Measurements from ENCODE around the gene PPP2R5D.

Gene PPP2R5D

GRCh38 chr6:42970871-42971612 is 13.3 kb upstream of the PPP2R5D start:
- no peaks in the 10 kb centered on the region for H3K9me3 ChIP-seq (ENCODE audit: insufficient read depth, low read length)
- TF ChIP-seq ZNF274 (IDR thresholded peaks at IDR 0.05; ENCODE audit: low read depth, low read length) (no peak), YY1 (IDR thresholded peaks at IDR 0.05; ENCODE audit: insufficient read depth, insufficient read length) (no peak), SUZ12 (IDR thresholded peaks at IDR 0.05; ENCODE audit: extremely low read depth, insufficient read depth, insufficient read length) (no peak)
- no peak overlapping the region for H3K9ac ChIP-seq (ENCODE audit: insufficient read length, low read depth)
- H3K4me3 ChIP-seq (ENCODE audit: insufficient read length, low read depth), result no peak overlapping the region
- peaks cover 5% of the 10 kb centered on the region for H3K4me1 ChIP-seq (ENCODE audit: insufficient read depth, insufficient read length)
- no peaks in the 10 kb centered on the region for H3K27me3 ChIP-seq (ENCODE audit: insufficient read depth, insufficient read length)
- DNase-seq (ENCODE audit: low read depth, low spot score), result no peak
- peaks cover 55% of the 10 kb centered on the region for H3K36me3 ChIP-seq (ENCODE audit: insufficient read depth, insufficient read length, low read length)

DNA sequence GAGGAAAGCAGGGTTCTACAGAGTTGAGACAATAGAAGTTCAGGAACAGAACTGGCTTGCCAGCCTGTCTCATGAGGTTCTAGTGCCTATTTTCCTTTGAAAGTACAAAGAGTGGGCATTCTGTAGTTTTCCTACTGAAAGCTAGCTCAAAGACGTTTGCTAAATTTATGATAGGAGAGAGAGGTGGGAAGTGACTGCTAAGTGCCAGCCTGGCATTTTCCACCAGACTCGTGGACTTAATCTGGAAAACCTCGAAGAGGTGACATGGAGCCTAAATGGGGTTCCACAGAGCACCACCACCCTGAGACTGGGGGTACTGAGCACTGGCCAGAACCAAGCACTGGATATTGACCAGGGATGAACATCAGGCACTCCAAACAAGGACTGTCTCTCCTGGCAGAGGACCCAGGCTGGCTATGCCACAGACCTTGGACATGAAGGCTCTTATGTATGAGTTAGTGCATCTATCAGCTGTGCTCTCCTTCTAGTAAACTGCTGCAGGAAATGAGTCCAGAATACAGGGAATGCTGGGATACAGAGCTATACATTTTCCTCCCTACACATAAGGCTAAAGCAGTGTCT is 12.5 kb upstream of the PPP2R5D start:
- Histone ChIP-seq H3K4me3 (ENCODE audit: insufficient read length, low read depth) (no peak overlapping the region), H3K9me3 (ENCODE audit: insufficient read depth, low read length) (no peaks in the 10 kb centered on the region), H3K9ac (ENCODE audit: insufficient read length, low read depth) (no peak overlapping the region), H3K27me3 (ENCODE audit: insufficient read depth, insufficient read length) (no peaks in the 10 kb centered on the region), H3K36me3 (ENCODE audit: insufficient read depth, insufficient read length, low read length) (peaks cover 49% of the 10 kb centered on the region), H3K4me1 (ENCODE audit: insufficient read depth, insufficient read length) (peaks cover 5% of the 10 kb centered on the region)
- TF ChIP-seq YY1 (IDR thresholded peaks at IDR 0.05; ENCODE audit: insufficient read depth, insufficient read length), result no peak
- no peak for TF ChIP-seq SUZ12 (IDR thresholded peaks at IDR 0.05; ENCODE audit: extremely low read depth, insufficient read depth, insufficient read length)
- TF ChIP-seq ZNF274 (IDR thresholded peaks at IDR 0.05; ENCODE audit: low read depth, low read length), result no peak
- DNase-seq (ENCODE audit: low read depth, low spot score), result no peak

- DNase-seq (ENCODE audit: low read depth, low spot score), result no peak
- no peak overlapping the region for H3K4me3 ChIP-seq (ENCODE audit: insufficient read length, low read depth)
- no peak for TF ChIP-seq ZNF274 (IDR thresholded peaks at IDR 0.05; ENCODE audit: low read depth, low read length)
- no peak for TF ChIP-seq SUZ12 (IDR thresholded peaks at IDR 0.05; ENCODE audit: extremely low read depth, insufficient read depth, insufficient read length)
- no peak for TF ChIP-seq YY1 (IDR thresholded peaks at IDR 0.05; ENCODE audit: insufficient read depth, insufficient read length)
- H3K9ac ChIP-seq (ENCODE audit: insufficient read length, low read depth), result no peak overlapping the region
- H3K36me3 ChIP-seq (ENCODE audit: insufficient read depth, insufficient read length, low read length), result peaks cover 33% of the 10 kb centered on the region
- no peaks in the 10 kb centered on the region for H3K9me3 ChIP-seq (ENCODE audit: insufficient read depth, low read length)
- no peaks in the 10 kb centered on the region for H3K27me3 ChIP-seq (ENCODE audit: insufficient read depth, insufficient read length)
- H3K4me1 ChIP-seq (ENCODE audit: insufficient read depth, insufficient read length), result peaks cover 2% of the 10 kb centered on the region
These were observed 10.4 kb upstream of the PPP2R5D start for GRCh38 chr6:42973926-42974325.

DNA sequence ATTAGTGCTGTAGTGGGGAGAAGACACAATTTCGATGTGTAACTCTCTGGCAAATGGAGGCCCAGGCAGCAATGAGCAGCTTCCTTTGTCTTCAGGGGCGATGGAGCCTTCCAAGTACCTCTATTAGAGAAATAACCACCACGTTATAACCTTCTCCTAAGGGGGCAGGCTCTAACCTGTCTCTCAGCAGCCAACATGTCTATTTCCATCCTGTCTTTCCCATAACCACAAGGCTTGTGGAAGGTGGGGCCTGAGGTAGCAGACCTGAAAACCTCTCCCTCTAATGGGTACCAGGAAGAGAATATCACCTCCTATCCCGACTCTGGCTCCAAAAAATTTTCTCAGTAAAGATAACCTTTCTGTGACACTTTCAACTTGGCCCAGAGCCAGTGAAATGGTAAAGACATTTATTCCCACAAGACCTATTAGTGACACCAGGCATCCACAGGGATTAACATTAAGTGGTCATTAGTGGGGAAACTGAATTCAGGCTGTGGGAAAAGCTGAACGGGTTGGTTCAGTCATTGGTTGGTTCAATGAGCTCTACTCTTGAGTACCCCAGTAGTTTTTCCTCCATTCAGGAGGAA is 9.4 kb upstream of the PPP2R5D start:
- no peaks in the 10 kb centered on the region for H3K9me3 ChIP-seq (ENCODE audit: insufficient read depth, low read length)
- no peak overlapping the region for H3K9ac ChIP-seq (ENCODE audit: insufficient read length, low read depth)
- no peak for DNase-seq (ENCODE audit: low read depth, low spot score)
- H3K36me3 ChIP-seq (ENCODE audit: insufficient read depth, insufficient read length, low read length), result peaks cover 22% of the 10 kb centered on the region
- H3K4me3 ChIP-seq (ENCODE audit: insufficient read length, low read depth), result no peak overlapping the region
- H3K4me1 ChIP-seq (ENCODE audit: insufficient read depth, insufficient read length), result no peaks in the 10 kb centered on the region
- TF ChIP-seq SUZ12 (IDR thresholded peaks at IDR 0.05; ENCODE audit: extremely low read depth, insufficient read depth, insufficient read length) (no peak), ZNF274 (IDR thresholded peaks at IDR 0.05; ENCODE audit: low read depth, low read length) (no peak), YY1 (IDR thresholded peaks at IDR 0.05; ENCODE audit: insufficient read depth, insufficient read length) (no peak)
- no peaks in the 10 kb centered on the region for H3K27me3 ChIP-seq (ENCODE audit: insufficient read depth, insufficient read length)

DNA sequence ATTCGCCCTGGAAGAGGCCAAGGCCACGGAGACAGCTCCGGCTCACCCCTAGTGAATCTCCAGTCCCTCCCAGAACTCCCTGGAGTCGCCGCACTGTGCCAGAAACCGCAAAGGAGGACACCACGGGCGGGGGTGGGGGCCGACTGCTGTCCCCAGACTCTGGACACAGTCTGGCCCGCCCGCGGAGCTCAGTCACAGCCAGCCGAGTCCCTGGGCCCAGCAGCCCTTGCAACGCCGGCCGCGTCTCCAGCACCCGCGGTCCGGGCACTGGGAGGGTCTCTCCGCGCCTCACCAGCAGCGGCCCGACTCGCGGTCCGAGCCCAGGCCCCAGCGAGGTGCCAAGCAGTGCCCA is 5.9 kb upstream of the PPP2R5D start:
- TF ChIP-seq SUZ12 (IDR thresholded peaks at IDR 0.05; ENCODE audit: extremely low read depth, insufficient read depth, insufficient read length) (no peak), YY1 (IDR thresholded peaks at IDR 0.05; ENCODE audit: insufficient read depth, insufficient read length) (no peak), ZNF274 (IDR thresholded peaks at IDR 0.05; ENCODE audit: low read depth, low read length) (no peak)
- DNase-seq (ENCODE audit: low read depth, low spot score), result no peak
- H3K9me3 ChIP-seq (ENCODE audit: insufficient read depth, low read length), result no peaks in the 10 kb centered on the region
- H3K27me3 ChIP-seq (ENCODE audit: insufficient read depth, insufficient read length), result no peaks in the 10 kb centered on the region
- peak overlapping the region; percentile 67 for H3K4me3 ChIP-seq (ENCODE audit: insufficient read length, low read depth)
- H3K9ac ChIP-seq (ENCODE audit: insufficient read length, low read depth), result peak overlapping the region; percentile 91
- no peaks in the 10 kb centered on the region for H3K4me1 ChIP-seq (ENCODE audit: insufficient read depth, insufficient read length)
- peaks cover 15% of the 10 kb centered on the region for H3K36me3 ChIP-seq (ENCODE audit: insufficient read depth, insufficient read length, low read length)

GRCh38 chr6:42978839-42979522 is 5.4 kb upstream of the PPP2R5D start, which contains the start of gene PEX6:
Gene PEX6 (minus strand): TSS chr6:42979181. CDS start chr6:42979150, 31 bp downstream.
- Histone ChIP-seq H3K9me3 (ENCODE audit: insufficient read depth, low read length) (no peaks in the 10 kb centered on the region), H3K9ac (ENCODE audit: insufficient read length, low read depth) (peak within 1 kb of the TSS; percentile 91), H3K4me3 (ENCODE audit: insufficient read length, low read depth) (peak within 1 kb of the TSS; percentile 67), H3K36me3 (ENCODE audit: insufficient read depth, insufficient read length, low read length) (peaks cover 10% of the 10 kb centered on the region), H3K4me1 (ENCODE audit: insufficient read depth, insufficient read length) (peaks cover 2% of the 10 kb centered on the region), H3K27me3 (ENCODE audit: insufficient read depth, insufficient read length) (no peaks in the 10 kb centered on the region)
- no peak for TF ChIP-seq SUZ12 (IDR thresholded peaks at IDR 0.05; ENCODE audit: extremely low read depth, insufficient read depth, insufficient read length)
- no peak for TF ChIP-seq YY1 (IDR thresholded peaks at IDR 0.05; ENCODE audit: insufficient read depth, insufficient read length)
- TF ChIP-seq ZNF274 (IDR thresholded peaks at IDR 0.05; ENCODE audit: low read depth, low read length), result no peak
- DNase-seq (ENCODE audit: low read depth, low spot score), result peak; percentile 76

Data from NT2/D1 (cell line).